Fibroblast of skin of back (primary cell): Measurements from ENCODE around the gene ROGDI.
"Not testable (repeated sequence)": the region's sequence is repeated elsewhere in the genome, so short reads cannot be mapped to it uniquely, and the experiment has no call there.

Source experiments
- DNase-seq: peaks from one replicate; pipeline ENCODE4 v3.0.0-alpha.2; 2013

The ROGDI gene

DNA sequence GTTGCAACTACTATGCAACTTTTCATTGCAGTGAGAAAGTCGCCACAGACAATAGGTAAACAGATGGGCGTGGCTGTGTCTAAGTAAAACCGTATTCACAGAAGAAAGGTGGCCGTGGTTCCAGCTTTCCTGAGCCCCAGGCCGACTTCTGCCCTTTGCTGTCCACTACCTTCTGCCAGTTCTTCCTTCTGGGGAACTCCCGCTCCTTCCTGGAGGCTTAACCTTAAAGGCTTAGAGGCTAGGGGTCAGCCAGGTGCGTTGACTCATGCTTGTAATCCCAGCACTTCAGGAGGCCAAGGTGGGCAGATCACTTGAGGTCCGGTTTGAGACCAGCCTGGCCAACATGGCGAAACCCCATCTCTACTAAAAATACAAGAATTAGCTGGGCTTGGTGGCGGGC, 12.2 kb downstream of the ROGDI start:
- no peak for DNase-seq

GRCh38 chr16:4788910-4789309, 13.5 kb downstream of the ROGDI start:
- DNase-seq = no peak

DNA sequence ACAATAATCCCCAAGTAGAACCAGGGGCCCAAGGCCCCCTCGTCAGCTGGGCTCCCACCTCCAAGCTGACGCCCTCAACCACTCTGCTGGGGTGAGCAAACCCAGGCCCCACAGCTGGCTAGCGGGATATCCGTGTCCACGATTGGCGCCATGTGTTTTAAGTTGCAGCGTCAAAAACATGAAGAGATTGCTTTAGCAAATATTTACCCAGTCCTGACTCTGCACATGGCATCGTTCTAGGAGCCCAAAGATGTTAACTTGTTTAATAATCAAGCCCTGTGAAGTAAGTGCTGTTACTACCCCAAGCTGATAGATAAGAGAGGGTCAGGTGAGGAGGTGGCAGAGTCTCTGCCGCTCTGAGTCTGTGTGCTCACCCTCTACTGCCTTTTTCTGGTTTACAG, 13.9 kb downstream of the ROGDI start:
- DNase-seq = no peak

- DNase-seq = no peak
Measured at GRCh38 chr16:4787627-4788482, 14.6 kb downstream of the ROGDI start, which contains the start of gene SEPTIN12. Gene SEPTIN12 (minus strand): TSS chr16:4788345. CDS start chr16:4787645, 700 bp downstream.

DNA sequence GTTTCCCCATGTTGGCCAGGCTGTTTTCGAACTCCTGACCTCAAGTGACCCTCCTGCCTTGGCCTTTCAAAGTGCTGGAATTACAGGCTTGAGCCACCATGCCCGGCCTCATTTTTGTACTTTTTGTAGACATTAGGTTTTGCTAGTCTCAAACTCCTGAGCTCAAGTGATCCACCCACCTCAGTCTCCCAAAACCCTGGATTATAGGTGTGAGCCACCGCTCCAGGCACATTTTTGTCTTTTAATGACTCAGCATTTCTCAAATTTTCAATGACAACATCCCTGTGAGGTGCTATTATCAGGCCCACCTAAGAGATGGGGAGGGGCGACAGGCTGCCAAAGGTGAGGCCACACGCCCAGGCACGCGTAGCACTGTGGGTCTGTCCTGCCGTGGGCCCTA, 15.4 kb downstream of the ROGDI start:
- no peak for DNase-seq

- no peak for DNase-seq
Measured at GRCh38 chr16:4785758-4786433, 16.5 kb downstream of the ROGDI start.

DNA sequence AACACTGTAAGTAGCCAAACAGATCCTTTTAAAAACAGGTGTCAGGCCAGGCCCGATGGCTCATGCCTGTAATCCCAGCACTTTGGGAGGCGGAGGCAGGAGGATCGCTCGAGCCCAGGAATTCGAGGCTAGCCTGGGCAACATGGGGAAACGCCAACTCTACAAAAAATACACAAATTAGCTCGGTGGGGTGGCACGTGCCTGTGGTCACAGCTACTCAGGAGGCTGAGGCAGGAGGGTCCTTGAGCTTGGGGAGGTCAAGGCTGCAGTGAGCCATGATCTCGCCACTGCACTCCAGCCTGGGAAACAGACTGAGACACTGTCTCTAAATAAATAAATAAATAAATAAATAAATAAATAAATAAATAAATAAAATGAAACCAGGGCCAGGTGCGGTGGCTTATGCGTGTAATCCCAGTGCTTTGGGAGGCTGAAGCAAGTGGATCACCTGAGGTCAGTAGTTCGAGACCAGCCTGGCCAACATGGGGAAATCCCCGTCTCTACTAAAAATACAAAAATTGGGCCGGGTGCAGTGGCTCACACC, 17.9 kb downstream of the ROGDI start:
- DNase-seq = not testable (repeated sequence)

DNA sequence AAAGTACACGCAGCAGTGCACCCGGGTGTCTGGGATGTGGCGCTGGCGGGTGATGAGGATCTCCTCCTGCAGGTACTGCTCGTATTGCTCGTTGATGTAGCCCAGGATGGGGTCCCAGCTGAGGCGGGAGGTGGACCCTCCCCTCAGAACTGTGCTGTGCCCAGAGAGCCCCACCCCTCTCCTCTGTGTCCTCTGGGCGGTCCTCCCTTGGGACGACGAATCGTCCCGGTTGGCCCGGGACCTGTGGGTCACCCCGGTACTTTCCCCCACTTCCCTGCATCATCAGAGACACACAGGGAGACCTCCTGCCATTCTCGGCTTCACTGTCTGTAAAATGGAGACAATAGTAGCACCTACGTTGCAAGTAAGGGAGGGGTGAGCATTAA, 18.5 kb downstream of the ROGDI start:
- no peak for DNase-seq

GRCh38 chr16:4783251-4783950, 19.0 kb downstream of the ROGDI start:
- no peak for DNase-seq

DNA sequence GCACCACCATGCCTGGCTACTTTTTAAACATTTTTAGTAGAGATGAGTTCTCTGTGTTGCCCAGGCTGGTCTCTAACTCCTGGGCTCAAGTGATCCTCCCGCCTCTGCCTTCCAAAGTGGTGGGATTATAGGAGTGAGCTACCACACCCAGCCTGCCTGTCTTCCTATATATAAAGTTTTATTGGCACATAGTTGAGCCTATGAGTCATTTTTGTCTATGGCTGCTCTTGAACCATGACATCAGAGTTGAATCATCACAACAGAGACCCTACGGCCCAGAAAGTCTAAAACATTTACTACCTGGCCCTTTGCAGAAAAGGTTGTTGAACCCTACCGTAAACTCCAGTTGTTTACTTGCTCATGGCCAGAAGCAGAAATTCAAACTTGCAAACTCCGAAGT, 22.2 kb downstream of the ROGDI start:
- DNase-seq = peak; percentile 13

- no peak for DNase-seq
Measured at GRCh38 chr16:4778050-4778392, 24.4 kb downstream of the ROGDI start.

GRCh38 chr16:4777339-4778049, 24.9 kb downstream of the ROGDI start:
- no peak for DNase-seq

- DNase-seq = no peak
Measured at GRCh38 chr16:4776141-4776705, 26.2 kb downstream of the ROGDI start.

DNA sequence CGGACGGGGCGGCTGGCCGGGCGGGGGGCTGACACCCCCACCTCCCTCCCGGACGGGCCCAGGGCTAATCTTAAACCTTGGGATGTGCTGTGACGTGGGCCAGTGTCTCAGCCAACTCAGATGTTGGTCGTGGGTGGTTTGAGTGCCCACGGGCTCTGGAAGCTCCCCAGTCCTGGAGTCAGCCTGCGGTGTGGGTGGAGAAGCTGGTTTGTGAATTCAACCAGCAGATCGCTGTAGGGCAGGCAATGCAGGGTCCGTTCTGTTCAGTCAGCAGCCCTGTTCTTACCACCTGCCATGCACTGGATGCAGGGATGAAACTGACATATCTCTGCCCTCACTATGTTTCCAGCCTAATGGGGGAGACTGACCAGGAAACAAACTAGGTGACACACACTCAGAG, 27.4 kb downstream of the ROGDI start:
- no peak for DNase-seq

- DNase-seq = no peak
Measured at GRCh38 chr16:4772351-4772750, 30.1 kb downstream of the ROGDI start.

GRCh38 chr16:4771646-4772045, 30.8 kb downstream of the ROGDI start:
- DNase-seq = no peak

DNA sequence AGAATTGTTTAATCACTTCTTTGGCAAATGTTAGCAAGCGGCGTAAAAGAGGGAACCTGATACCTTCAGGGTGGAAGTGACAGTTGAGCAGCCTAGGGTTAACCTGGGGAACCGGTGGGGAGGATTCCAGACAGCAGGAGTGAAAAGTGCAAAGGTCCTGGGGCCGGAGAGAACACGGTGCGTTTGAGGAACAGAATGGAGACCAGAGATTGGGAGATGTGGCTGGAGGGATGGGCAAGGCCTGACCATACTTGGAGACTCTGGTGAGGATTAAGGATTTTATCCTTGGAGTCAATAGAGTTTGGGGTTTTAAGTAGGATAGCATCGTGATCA, 33.2 kb downstream of the ROGDI start:
- no peak for DNase-seq

DNA sequence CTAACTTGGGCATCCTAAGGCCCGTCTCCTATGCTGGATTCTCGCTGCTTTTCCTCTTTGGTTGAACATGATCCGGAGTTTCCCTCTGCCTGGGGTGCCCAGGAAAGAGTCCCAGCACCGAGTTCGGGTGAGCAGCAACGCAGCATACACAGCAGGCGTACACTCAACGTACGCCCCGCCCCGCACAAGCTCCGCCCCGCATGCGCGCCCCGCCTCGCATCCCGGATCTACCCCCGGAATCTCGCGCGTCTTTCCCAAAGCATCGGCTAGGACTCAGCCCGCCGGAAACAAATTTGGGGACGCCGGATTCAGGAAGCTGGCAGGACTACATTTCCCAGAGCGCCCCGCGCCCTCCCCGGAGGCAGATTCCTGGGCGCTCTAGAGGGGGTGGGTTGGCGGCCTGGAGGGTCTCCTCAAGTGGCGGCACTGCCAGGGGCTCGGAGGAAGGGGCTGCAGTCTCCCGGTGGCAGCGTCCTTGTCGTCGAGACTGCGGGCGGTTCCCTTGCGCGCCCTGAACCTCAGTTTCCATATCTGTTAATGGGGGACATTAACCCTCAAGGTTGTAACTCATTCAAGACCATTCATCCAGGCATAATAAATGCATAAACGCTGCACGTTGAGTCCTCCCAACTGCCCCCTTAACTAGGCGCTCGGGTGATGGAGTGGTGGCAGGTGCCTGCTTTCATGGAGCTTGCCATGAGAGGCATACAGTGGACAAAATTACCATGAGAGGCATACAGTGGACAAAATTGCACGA, 33.7 kb downstream of the ROGDI start:
- peak; percentile 96 for DNase-seq

GRCh38 chr16:4767872-4768548, 34.4 kb downstream of the ROGDI start:
- DNase-seq = no peak

- peak; percentile 95 for DNase-seq
Measured at GRCh38 chr16:4766875-4767628, 35.4 kb downstream of the ROGDI start, which contains the start of gene ZNF500. Gene ZNF500 (minus strand): TSS chr16:4767162. CDS start chr16:4765978, 1,184 bp downstream.
